ENCODE data around the gene LAMA2.

DNA sequence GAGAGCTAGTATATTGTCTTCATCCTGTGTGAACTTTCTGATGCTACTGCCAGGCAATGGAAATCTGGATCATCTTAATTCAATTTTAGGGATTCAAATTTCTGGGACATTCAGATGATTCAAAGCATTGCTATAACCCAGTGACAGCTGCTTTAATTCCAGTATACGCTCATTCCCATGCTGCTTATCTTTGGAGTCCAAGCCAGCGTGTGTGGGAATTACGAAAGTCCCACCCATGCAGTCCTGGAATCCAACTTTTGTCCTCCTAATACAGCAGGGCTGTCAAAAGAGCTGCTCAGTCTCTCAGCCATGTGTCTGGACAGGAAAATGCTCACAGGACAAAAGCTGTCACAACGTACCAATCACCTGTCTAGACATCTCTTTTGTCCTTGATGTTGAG is 219.8 kb downstream of the LAMA2 start:
- TF ChIP-seq YY1 (IDR thresholded peaks at IDR 0.05; ENCODE audit: insufficient read depth, insufficient read length), result no peak
- TF ChIP-seq SUZ12 (IDR thresholded peaks at IDR 0.05; ENCODE audit: extremely low read depth, insufficient read depth, insufficient read length), result no peak
- TF ChIP-seq ZNF274 (IDR thresholded peaks at IDR 0.05; ENCODE audit: low read depth, low read length), result no peak

Data from NT2/D1 (cell line).